ENCODE measurements around the gene PLA2G4A. TPM values are rescaled to one million over a fixed set of nuclear protein-coding genes. Genes with fewer than 3 reads are reported as not detected.

PLA2G4A gene
- total RNA-seq, 4 donors from 2014 or later = 11.0 to 13.8 (median 11.6) TPM

- Histone ChIP-seq H3K4me3 (no peak overlapping the region), H3K36me3 (no peaks in the 10 kb centered on the region), H3K27me3 (no peaks in the 10 kb centered on the region), H3K9me3 (no peaks in the 10 kb centered on the region), H3K27ac (no peak overlapping the region), H3K4me1 (peaks cover 27% of the 10 kb centered on the region)
- WGBS = 51% methylated on average over 2 of the region's 2 CpGs
- no peak for DNase-seq (ENCODE audit: low spot score in 2 of 2)
- TF ChIP-seq EP300 (IDR thresholded peaks at IDR 0.05) (no peak), POLR2AphosphoS5 (IDR thresholded peaks at IDR 0.05) (no peak), CTCF (IDR thresholded peaks at IDR 0.05) (no peak), POLR2A (IDR thresholded peaks at IDR 0.05) (no peak)
Measured at GRCh38 chr1:186839041-186839400, 10.3 kb downstream of the PLA2G4A start.

GRCh38 chr1:186841599-186841998 lies 12.8 kb downstream of the PLA2G4A start:
- no peak for DNase-seq (ENCODE audit: low spot score in 2 of 2)
- no peaks in the 10 kb centered on the region for H3K36me3 ChIP-seq
- no peak overlapping the region for H3K4me3 ChIP-seq
- 79% methylated on average over 3 of the region's 3 CpGs for WGBS
- no peaks in the 10 kb centered on the region for H3K27me3 ChIP-seq
- TF ChIP-seq CTCF (IDR thresholded peaks at IDR 0.05) = no peak
- TF ChIP-seq POLR2A (IDR thresholded peaks at IDR 0.05) = no peak
- TF ChIP-seq POLR2AphosphoS5 (IDR thresholded peaks at IDR 0.05) = no peak
- no peak for TF ChIP-seq EP300 (IDR thresholded peaks at IDR 0.05)
- H3K27ac ChIP-seq = no peak overlapping the region
- H3K4me1 ChIP-seq = peaks cover 37% of the 10 kb centered on the region
- H3K9me3 ChIP-seq = no peaks in the 10 kb centered on the region

GRCh38 chr1:186842547-186842946 lies 13.8 kb downstream of the PLA2G4A start:
- TF ChIP-seq EP300 (IDR thresholded peaks at IDR 0.05) = no peak
- no peak for TF ChIP-seq POLR2A (IDR thresholded peaks at IDR 0.05)
- TF ChIP-seq POLR2AphosphoS5 (IDR thresholded peaks at IDR 0.05) = no peak
- no peak for TF ChIP-seq CTCF (IDR thresholded peaks at IDR 0.05)
- no peak overlapping the region for H3K4me3 ChIP-seq
- WGBS = 71% methylated on average over 4 of the region's 4 CpGs
- H3K27ac ChIP-seq = no peak overlapping the region
- no peaks in the 10 kb centered on the region for H3K9me3 ChIP-seq
- H3K27me3 ChIP-seq = no peaks in the 10 kb centered on the region
- H3K4me1 ChIP-seq = peaks cover 37% of the 10 kb centered on the region
- DNase-seq (ENCODE audit: low spot score in 2 of 2) = no peak
- no peaks in the 10 kb centered on the region for H3K36me3 ChIP-seq

DNA sequence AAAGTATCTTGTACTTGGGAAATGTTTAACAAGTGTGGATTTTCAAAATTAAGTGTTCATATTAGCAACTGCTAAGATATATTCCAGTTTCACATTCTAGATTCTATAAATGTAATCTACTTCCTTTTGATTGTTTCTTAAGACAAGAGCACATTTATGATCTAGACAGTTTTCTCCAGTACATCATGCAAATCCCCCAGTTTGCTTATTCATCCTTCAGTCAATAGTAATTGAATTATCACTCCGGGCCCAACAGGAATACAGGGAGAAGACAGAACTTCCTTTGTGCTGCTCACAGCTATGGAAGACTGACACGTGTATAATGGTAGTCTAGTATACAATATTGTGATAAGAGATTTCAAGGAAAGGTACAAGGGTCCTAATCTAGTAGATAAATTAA lies 14.5 kb downstream of the PLA2G4A start:
- Histone ChIP-seq H3K27ac (no peak overlapping the region), H3K4me1 (peaks cover 35% of the 10 kb centered on the region), H3K27me3 (no peaks in the 10 kb centered on the region), H3K36me3 (no peaks in the 10 kb centered on the region), H3K9me3 (no peaks in the 10 kb centered on the region), H3K4me3 (no peak overlapping the region)
- WGBS = 67% methylated on average over 2 of the region's 2 CpGs
- TF ChIP-seq POLR2AphosphoS5 (IDR thresholded peaks at IDR 0.05) (no peak), CTCF (IDR thresholded peaks at IDR 0.05) (no peak), POLR2A (IDR thresholded peaks at IDR 0.05) (no peak), EP300 (IDR thresholded peaks at IDR 0.05) (no peak)
- DNase-seq (ENCODE audit: low spot score in 2 of 2) = no peak

- peaks cover 30% of the 10 kb centered on the region for H3K4me1 ChIP-seq
- H3K36me3 ChIP-seq = no peaks in the 10 kb centered on the region
- H3K27me3 ChIP-seq = no peaks in the 10 kb centered on the region
- no peaks in the 10 kb centered on the region for H3K9me3 ChIP-seq
- H3K27ac ChIP-seq = no peak overlapping the region
- H3K4me3 ChIP-seq = no peak overlapping the region
- 80% methylated on average over 2 of the region's 2 CpGs for WGBS
- DNase-seq (ENCODE audit: low spot score in 2 of 2) = no peak
- TF ChIP-seq CTCF (IDR thresholded peaks at IDR 0.05) = no peak
- no peak for TF ChIP-seq POLR2A (IDR thresholded peaks at IDR 0.05)
- no peak for TF ChIP-seq EP300 (IDR thresholded peaks at IDR 0.05)
- TF ChIP-seq POLR2AphosphoS5 (IDR thresholded peaks at IDR 0.05) = no peak
Measured at GRCh38 chr1:186843931-186844330, 15.2 kb downstream of the PLA2G4A start.

All from suprapubic skin (tissue), 4 donors.